ENCODE measurements around the gene TEC.

GRCh38 chr4:48187813-48188212 lies 81.8 kb downstream of the TEC start:
- no peak for TF ChIP-seq CTCF (optimal IDR thresholded peaks at IDR 0.05 in 1 of 3, IDR thresholded peaks at IDR 0.05 in 1 of 3, conservative IDR thresholded peaks at IDR 0.05 in 1 of 3; ENCODE audit: extremely low read depth in 1 of 3, insufficient read depth in 2 of 3, low read length in 3 of 3)
- TF ChIP-seq EZH2 (IDR thresholded peaks at IDR 0.05; ENCODE audit: low read length), result no peak

Measured in keratinocyte (primary cell).